ENCODE measurements around the gene PIH1D1.

GRCh38 chr19:49420227-49420626 lies 31.4 kb downstream of the PIH1D1 start:
- TF ChIP-seq POLR2A (IDR thresholded peaks at IDR 0.05; ENCODE audit: low read depth, low read length) = no peak
- no peak for TF ChIP-seq CTCF (IDR thresholded peaks at IDR 0.05; ENCODE audit: extremely low read depth in 1 of 2, insufficient read depth in 1 of 2, low read depth in 1 of 2, low read length in 2 of 2)
- no peak for TF ChIP-seq FOS (IDR thresholded peaks at IDR 0.05; ENCODE audit: borderline replicate concordance, insufficient read depth, low read length)

Data from endothelial cell of umbilical vein (primary cell).